Fibroblast of skin of left biceps (primary cell): ENCODE data around the gene PI4KB.
A peak's percentile ranks its signal among the peaks of the same experiment; 100 is the strongest.

Experiments
- DNase-seq, 2 experiments: peaks; one replicate each; pipeline ENCODE4 v3.0.0-alpha.2; 2013; ENCODE audit warnings: low read depth in 2 of 2

PI4KB gene

DNA sequence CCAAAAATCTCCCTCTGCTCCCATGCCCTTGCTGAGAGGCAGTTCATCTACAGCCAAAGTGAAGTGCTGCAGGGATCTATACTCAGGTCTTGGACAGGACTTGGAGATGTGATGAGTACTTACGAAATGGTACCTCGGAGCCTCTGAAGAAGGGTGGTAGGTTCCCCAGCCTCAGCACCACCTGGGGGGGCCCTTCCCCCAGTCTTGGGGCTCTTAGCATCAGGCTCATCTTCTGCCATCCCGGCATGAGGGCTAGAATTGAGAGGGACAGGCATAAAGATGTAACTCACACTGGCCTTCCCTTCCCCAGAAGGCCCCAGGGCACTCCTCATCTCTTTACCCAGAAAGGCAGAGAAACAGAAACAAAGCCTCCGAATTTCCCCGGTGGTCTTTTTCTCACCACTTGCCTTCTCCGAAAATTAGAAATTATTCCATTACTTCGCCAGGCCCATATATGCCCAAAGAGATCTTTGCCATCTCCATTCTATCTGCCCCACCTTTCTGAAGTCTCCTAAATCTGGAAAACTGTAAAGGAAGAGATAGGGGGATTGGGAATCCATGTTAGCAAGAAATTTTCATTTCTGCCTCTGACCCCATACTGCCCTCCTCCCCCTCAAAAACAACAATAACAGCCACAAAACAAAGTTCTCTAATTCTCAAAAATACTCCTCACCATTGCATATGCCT lies 19.0 kb upstream of the PI4KB start:
- DNase-seq: no peak

DNA sequence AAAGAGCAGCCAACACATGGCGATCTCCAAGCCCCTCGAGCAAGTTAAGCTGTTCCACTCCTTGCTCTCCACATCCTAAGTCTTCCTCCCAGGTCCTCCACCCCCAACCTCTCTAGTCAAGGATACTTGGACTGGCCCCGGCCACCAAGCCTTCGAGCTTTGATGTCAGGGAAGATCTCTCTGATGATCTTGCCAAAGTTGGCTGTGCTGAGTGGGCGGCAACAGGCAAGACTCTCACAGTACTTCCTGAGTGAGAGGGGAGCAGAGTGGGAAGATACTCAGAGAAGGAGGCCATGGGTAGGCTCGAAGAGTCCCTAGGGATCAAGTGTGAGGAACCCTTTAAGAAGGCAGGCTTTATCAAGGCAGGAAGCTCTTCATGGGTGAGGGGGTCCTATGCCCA lies 17.1 kb upstream of the PI4KB start:
- DNase-seq: no peak

GRCh38 chr1:151343587-151343986 lies 16.4 kb upstream of the PI4KB start:
- no peak for DNase-seq

DNA sequence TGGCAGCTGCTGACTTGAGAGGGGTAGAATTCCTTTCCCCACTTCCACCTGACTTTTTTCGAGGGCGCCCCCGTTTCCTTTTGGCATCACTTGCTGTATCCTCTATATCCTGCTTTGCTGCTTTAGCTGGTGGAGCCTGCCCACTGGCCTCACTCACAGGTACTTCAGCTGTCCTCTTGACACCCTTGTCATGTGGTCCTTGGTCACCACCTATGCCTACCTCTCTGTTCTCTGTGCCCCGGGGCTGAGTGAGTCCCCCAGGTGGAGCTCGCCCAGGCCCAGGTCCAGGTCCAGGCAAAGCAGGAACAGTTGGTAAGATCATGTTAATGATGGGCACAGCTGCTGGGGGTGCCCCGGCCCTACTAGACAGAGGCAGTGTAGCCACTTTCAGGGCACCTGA lies 15.4 kb upstream of the PI4KB start:
- DNase-seq: no peak

GRCh38 chr1:151342021-151342420 lies 14.8 kb upstream of the PI4KB start:
- no peak for DNase-seq

- DNase-seq: peak; percentile 49 to 56
These were observed 13.9 kb upstream of the PI4KB start for GRCh38 chr1:151340870-151341754.

DNA sequence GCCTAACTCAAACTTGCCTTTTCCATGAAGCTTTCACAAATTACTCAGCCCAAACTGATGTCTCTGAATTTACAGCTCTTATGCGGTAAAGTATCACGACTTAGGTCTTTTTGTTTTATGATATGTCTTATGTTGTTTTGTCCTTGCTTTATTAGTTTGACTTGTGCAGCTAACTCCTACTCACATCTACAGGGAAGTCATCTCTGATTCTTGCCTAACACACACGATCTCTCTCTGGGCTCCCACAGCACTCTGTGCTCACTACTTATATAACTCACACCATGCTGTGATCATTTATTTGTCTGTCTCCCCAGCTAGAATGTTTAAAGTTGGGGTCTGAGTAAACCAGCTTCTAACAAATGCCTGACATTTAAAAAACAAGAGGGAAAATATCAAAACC lies 9.3 kb upstream of the PI4KB start:
- no peak for DNase-seq

- no peak for DNase-seq
These were observed 7.6 kb upstream of the PI4KB start for GRCh38 chr1:151334822-151335221.

- DNase-seq: no peak
These were observed 873 bp upstream of the PI4KB start for GRCh38 chr1:151327903-151328674.

GRCh38 chr1:151326619-151327222 lies 495 bp downstream of the PI4KB start:
- no peak for DNase-seq

GRCh38 chr1:151325646-151326429 lies 1.4 kb downstream of the PI4KB start:
- no peak for DNase-seq

DNA sequence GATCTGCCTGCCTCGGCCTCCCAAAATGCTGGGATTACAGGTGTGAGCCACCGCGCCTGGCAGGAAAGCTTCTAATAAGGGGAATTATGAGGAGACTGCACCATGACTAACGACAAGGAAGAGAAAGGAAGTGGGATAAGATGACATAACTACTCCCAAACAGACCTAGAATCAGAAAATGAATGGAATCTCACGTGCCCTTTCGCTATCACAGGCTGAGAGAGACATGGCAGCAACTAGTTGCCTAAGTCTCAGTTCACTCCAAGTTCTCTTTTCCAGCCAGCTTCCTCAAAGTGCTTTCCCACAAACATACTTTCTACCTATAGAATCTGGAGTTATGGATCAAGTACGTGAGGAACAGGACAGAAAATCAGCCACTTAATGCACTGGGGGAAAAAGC lies 2.0 kb downstream of the PI4KB start:
- DNase-seq: no peak

DNA sequence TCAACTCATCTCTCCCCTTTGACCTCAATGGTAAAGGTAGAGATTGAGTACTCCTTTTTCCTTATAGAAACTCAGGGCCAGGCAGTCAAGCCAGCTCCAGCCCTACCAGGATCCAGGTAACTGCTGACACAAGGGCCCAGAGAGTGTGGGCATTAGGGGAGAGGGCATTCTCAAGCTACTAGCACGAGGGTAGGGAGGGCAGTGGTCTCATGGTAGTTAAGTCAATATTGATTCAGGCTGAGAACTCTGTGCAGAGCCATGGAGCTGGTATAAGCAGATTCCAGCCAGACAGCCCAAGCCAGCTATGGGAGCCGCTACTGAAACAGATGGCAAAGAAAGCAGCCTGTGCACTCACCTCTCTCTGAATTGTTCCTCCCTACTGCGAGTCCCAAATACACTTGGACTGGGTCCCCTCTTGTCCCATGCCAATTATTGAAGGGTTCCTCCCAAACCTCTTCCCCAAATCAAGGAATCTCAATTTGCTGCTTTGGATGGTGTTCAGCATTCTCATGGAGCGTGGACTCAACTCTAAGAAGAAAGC lies 2.8 kb downstream of the PI4KB start:
- no peak for DNase-seq

DNA sequence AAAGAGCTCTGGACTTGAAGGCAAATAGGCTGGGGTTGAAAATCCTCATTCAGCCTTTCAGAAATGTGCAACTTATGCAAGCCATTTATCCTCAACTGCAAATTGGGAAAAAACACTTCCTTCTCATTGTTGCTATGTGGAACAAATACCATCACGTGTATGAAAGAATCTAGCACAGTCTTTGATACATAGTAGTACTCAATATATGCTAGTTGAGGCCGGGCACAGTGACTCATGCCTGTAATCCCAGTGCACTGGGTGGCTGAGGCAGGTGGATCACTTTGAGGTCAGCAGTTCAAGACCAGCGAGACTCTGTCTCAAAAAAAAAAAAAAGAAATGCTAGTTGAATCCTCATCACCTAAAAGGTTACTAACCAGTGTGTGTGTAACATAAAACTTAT lies 8.2 kb downstream of the PI4KB start:
- DNase-seq: no peak

- no peak for DNase-seq
These were observed 11.5 kb downstream of the PI4KB start for GRCh38 chr1:151315565-151316235.

DNA sequence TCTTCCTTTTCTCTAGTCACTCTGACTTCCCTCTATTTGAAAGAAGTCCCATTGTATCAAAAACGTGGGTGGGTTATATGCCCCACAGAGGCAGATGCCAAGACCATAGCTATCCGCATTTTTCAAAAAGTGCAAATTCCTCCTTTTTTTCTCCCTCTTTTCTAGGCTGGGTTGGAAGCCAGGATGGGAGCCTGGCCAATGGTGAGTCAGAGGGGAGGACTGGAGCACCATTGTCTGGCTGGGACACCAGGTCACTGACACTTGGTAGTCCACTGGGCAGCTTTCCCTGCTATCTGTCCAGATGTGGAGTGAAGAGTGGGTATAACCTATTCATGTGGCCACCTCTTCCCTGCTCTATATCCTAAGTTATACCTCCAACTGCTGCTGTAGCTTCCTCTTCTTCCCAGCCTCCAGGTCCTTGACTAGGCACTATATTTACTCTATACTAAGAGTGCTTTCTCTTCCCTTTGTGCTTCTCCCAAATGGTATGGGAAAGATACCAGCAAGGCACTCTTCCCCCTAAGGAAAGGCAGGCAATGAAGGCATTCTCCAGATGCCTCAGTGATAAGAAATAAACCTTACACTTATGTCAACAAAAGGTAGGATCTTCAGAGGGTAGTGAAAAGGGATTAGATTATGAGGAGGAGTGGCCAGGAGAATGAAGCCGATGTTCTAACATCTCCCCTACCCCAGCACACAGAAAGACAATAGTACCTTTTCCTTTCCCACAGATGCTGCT lies 12.9 kb downstream of the PI4KB start:
- peak; percentile 25 to 30 for DNase-seq

GRCh38 chr1:151313501-151313900 lies 13.7 kb downstream of the PI4KB start:
- no peak for DNase-seq

GRCh38 chr1:151312826-151313225 lies 14.4 kb downstream of the PI4KB start:
- DNase-seq: no peak

- DNase-seq: no peak
These were observed 14.8 kb downstream of the PI4KB start for GRCh38 chr1:151312411-151312810.
